Measurements from ENCODE around the gene SPATA18.

SPATA18 gene

GRCh38 chr4:52051213-52051614 lies at the start of gene SPATA18:
TSS of gene SPATA18 (plus strand) at chr4:52051304. CDS start at chr4:52051705, 401 bp downstream.
- no peak for DNase-seq

GRCh38 chr4:52001616-52002015 lies 49.5 kb upstream of the SPATA18 start:
- peak; percentile 72 for DNase-seq

DNA sequence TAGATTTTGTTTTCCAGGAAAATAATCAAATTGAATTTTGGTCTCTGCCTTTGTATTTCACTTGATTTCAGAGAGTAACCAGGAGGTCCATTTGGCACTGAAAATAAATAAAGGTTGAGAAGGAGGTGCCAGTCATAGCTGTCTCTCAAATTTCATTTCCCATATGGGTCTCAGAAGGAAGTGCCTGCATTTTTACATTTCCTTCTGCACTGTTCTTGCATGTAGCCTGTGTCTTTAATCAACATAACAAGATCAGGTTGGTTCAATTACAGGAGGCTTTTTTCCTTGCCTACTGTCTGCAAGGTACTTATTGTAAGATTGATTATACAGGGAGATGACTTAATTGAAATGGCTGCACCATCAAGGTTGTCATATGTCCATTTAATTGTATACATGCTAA lies 46.7 kb upstream of the SPATA18 start:
- no peak for DNase-seq

DNA sequence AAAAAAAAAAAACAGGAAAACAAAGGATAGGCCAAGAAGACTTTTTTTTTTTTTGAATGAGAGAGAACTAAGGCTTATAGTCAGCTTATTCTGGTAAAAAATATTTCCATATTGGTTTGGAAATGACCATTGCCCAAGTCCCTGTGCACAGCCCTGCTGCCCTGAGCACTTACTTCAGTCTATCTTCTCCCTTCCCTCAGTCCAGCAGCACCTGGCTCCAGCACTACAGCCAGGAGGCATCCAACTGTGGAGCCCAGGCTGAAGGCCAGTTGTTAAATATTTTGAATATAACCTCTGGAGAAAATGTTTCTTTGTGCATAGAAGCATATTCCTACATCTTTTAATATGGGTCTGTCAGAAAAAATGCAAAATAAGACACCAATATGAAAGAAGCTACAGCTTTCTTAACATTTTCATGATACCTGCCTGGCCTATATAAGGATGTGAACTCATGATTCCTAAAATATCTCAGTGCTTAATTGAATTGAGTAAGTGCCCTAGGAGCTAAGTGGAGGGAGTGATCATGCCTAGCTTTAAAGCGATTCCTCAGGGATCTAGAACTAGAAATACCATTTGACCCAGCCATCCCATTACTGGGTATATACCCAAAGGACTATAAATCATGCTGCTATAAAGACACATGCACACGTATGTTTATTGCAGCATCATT lies 45.4 kb upstream of the SPATA18 start:
- DNase-seq: no peak

DNA sequence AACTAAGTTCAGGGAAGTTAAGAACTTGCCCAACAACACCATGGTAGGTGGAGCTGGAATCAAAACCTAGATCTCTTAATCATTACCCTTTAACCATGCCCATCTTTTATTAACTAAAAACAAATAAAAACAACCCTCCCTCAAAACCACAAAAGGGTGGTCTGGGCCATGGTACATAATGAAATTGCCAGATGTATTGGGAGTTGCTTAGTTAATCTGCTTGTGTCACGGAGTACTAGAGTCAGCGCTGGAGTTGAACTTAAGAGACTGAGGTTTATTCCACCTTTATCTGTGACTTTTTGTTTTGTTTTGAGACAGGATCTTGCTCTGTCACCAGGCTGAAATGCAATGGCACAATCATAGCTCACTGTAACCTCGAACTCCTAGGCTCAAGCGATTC lies 44.2 kb upstream of the SPATA18 start:
- no peak for DNase-seq

DNA sequence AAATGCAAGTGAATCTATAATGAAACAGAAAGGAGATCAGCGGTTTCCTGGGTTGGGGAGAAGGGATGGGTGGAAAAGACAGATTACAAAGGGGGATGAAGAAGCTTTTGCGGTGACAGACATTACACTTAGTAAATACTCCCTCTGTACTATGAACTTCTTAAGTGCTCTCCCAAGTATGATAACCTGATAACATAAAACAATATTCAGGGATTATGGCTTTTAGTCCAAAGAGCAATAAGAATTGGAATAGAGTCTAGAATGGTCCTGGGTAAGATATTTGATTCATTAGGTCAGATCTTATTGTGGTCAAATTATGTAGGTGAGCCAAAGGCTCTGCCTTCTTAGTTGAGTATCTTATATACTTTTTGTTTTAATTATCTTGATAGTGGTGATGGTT lies 40.1 kb upstream of the SPATA18 start:
- DNase-seq: no peak

- DNase-seq: no peak
Observed at GRCh38 chr4:52012651-52013050, 38.5 kb upstream of the SPATA18 start.

GRCh38 chr4:52014903-52015302 lies 36.2 kb upstream of the SPATA18 start:
- DNase-seq: no peak

GRCh38 chr4:52015366-52015765 lies 35.7 kb upstream of the SPATA18 start:
- no peak for DNase-seq

- DNase-seq: no peak
Observed at GRCh38 chr4:52016981-52017380, 34.1 kb upstream of the SPATA18 start.

- DNase-seq: no peak
Observed at GRCh38 chr4:52017814-52018213, 33.3 kb upstream of the SPATA18 start.

DNA sequence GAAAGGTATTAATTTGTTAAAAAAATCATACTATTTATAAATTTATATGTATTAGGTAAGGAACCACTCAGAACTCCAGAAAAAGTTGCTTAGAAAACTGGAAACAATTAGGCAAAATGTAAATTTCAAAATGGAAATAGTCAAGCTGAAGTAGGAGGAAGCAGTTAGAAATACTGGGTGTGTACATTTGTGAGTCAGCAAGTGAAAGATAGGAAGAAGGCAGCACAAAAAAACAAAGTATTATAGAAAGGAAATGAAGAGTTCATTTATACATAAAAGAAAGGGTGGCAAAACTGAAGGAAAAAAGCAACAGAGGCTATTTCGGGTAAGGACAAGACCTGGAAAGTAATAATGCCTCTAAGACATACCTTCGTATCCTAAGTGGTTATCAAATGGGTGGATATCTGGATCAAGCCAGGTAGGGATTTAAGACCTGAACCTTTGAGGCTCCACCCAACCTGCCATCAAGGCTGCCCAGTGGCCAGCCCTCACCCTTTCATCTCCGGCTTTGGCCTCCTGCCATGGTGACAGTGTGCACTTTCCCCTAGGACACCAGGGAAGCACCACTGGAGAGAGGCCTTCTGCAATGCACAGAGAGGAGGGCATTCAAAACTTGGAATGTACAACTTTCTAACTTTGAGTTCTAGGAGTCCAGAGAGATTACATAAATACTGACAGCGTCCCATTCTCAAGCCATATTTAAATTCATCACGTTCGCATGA lies 31.0 kb upstream of the SPATA18 start, which contains the start of gene LRRC66:
Gene LRRC66, minus strand, starts transcription at position 428 of the 722 bp plus-strand sequence. CDS start 2,750 bp downstream, outside the sequence.
- no peak for DNase-seq

- peak; percentile 73 for DNase-seq
Observed at GRCh38 chr4:52028970-52029369, 22.1 kb upstream of the SPATA18 start.

DNA sequence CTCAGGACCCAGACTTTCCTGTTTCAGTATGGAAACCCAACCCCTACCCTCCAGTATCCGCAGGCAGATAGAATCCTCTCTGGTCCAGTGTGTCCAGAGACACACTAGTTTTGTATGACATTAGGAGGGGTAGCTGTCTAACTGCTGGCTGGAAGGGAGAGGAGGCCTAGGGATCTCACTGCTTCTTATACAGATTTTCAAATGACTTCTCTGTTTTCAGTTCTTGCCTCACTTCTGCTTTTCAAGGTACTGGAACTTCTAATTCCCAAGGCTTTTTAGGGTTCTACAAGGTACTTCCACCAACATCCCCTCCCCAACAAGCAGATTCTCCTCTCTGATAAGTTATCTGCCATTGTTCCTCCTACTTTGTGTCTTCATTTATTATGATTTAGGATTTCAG lies 19.1 kb upstream of the SPATA18 start:
- DNase-seq: no peak

DNA sequence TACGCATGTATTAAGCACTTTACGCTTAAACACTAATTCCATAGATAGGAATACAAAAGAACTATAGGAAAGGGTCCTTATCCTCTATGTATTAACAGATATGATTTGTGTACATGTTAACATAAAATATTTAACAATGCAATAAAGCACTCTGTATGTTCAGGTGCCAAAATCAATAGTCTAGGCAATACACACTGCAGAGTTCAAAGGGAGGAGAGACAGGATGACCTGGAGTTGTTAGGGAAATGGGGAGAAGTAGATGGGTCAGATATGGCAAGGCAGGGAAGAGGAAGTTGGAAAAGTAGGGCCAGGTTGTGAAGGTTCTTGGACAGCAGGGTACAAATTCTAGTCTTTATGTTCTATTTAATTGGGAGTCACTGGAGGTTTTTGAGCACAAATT lies 15.9 kb upstream of the SPATA18 start:
- DNase-seq: no peak

GRCh38 chr4:52036886-52037530 lies 14.1 kb upstream of the SPATA18 start:
- DNase-seq: no peak

DNA sequence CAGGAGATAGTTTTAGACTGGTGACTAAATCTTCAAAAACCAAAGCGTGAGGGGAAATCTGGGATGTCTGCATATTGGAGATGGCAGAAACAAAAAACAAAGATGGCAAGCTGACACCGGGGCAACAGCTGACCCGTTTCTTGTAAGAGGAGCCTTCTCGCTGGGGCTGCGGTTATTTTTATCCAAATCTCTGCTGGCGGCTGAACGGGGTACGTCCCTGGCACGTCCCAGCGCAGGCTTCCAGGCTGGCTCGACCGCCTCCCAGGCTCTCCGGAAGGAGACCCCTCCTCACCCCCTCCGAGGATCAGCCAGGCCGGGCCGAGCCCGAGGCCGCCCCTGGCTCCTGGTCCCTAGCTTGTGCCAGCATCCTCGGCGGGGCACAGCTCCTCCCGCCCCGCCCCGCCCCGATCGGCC lies 13.4 kb upstream of the SPATA18 start:
- DNase-seq: no peak

- DNase-seq: peak; percentile 20
Observed at GRCh38 chr4:52038103-52038912, 12.8 kb upstream of the SPATA18 start, which contains the start of gene SGCB. TSS of gene SGCB (minus strand) at chr4:52038299. CDS start at chr4:52038259, 40 bp downstream.

- no peak for DNase-seq
Observed at GRCh38 chr4:52045028-52045427, 6.1 kb upstream of the SPATA18 start.

GRCh38 chr4:52049266-52049665 lies 1.8 kb upstream of the SPATA18 start:
- DNase-seq: no peak

- no peak for DNase-seq
Observed at GRCh38 chr4:52051615-52052474, 741 bp downstream of the SPATA18 start.

GRCh38 chr4:52052475-52052780 lies 1.3 kb downstream of the SPATA18 start:
- no peak for DNase-seq

Measured in NCI-H226 (cell line).